ENCODE data around the gene TUBGCP3.
"Not testable (repeated sequence)": the region's sequence is repeated elsewhere in the genome, so short reads cannot be mapped to it uniquely, and the experiment has no call there.

The TUBGCP3 gene

GRCh38 chr13:112489199-112489598 lies 98.8 kb downstream of the TUBGCP3 start:
- H2AFZ ChIP-seq (ENCODE audit: low read depth) = no peak overlapping the region
- no peak overlapping the region for H3K4me2 ChIP-seq
- no peak overlapping the region for H3K9ac ChIP-seq
- no peaks in the 10 kb centered on the region for H3K36me3 ChIP-seq (ENCODE audit: insufficient read depth)
- H3K4me1 ChIP-seq (ENCODE audit: low read depth, poor library complexity, severe bottlenecking) = no peaks in the 10 kb centered on the region
- H3K4me3 ChIP-seq (IDR thresholded peaks at IDR 0.05; ENCODE audit: insufficient read depth, low read depth, low read length) = no peak overlapping the region
- H4K20me1 ChIP-seq (ENCODE audit: insufficient read depth) = no peaks in the 10 kb centered on the region
- TF ChIP-seq CTCF (conservative IDR thresholded peaks at IDR 0.05; ENCODE audit: low read depth, low read length) = no peak
- H3K27me3 ChIP-seq (ENCODE audit: insufficient read depth, low read depth) = no peaks in the 10 kb centered on the region
- no peaks in the 10 kb centered on the region for H3K79me2 ChIP-seq (ENCODE audit: insufficient read depth, low read depth)
- no peak overlapping the region for H3K27ac ChIP-seq

- H2AFZ ChIP-seq (ENCODE audit: low read depth); H3K4me2 ChIP-seq; H4K20me1 ChIP-seq (ENCODE audit: insufficient read depth); H3K4me1 ChIP-seq (ENCODE audit: low read depth, poor library complexity, severe bottlenecking); H3K27me3 ChIP-seq (ENCODE audit: insufficient read depth, low read depth); H3K27ac ChIP-seq; H3K9ac ChIP-seq; H3K79me2 ChIP-seq (ENCODE audit: insufficient read depth, low read depth); H3K4me3 ChIP-seq (IDR thresholded peaks at IDR 0.05; ENCODE audit: insufficient read depth, low read depth, low read length); H3K36me3 ChIP-seq (ENCODE audit: insufficient read depth): not testable (repeated sequence)
Observed at GRCh38 chr13:112488343-112489050, 99.5 kb downstream of the TUBGCP3 start.

DNA sequence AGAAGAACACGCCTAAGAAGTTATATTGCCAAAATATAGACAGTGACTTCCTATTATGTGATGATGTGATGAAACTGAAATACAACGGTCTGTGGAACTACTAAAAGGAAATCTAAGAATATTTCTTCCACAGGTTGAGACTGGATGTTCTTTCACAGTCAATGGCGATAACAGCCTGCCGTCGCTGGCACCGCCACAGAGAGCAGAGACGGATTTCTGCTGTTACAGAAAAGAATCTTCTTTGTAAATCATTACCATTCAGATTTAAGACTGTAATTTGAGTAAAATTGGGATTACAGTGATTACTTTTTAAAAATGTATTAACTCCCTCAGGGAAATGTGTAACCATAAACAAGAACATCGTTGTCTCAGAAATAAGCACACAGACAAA lies 100.8 kb downstream of the TUBGCP3 start:
- H3K79me2 ChIP-seq (ENCODE audit: insufficient read depth, low read depth) = no peaks in the 10 kb centered on the region
- H3K27me3 ChIP-seq (ENCODE audit: insufficient read depth, low read depth) = no peaks in the 10 kb centered on the region
- H4K20me1 ChIP-seq (ENCODE audit: insufficient read depth) = no peaks in the 10 kb centered on the region
- H3K36me3 ChIP-seq (ENCODE audit: insufficient read depth) = no peaks in the 10 kb centered on the region
- no peak for TF ChIP-seq CTCF (conservative IDR thresholded peaks at IDR 0.05; ENCODE audit: low read depth, low read length)
- H3K27ac ChIP-seq = no peak overlapping the region
- no peaks in the 10 kb centered on the region for H3K4me1 ChIP-seq (ENCODE audit: low read depth, poor library complexity, severe bottlenecking)
- no peak overlapping the region for H3K9ac ChIP-seq
- no peak overlapping the region for H3K4me3 ChIP-seq (IDR thresholded peaks at IDR 0.05; ENCODE audit: insufficient read depth, low read depth, low read length)
- no peak overlapping the region for H3K4me2 ChIP-seq
- H2AFZ ChIP-seq (ENCODE audit: low read depth) = no peak overlapping the region

GRCh38 chr13:112486386-112487126 lies 101.4 kb downstream of the TUBGCP3 start:
- no peaks in the 10 kb centered on the region for H3K79me2 ChIP-seq (ENCODE audit: insufficient read depth, low read depth)
- H2AFZ ChIP-seq (ENCODE audit: low read depth) = no peak overlapping the region
- H3K4me2 ChIP-seq = no peak overlapping the region
- H3K4me1 ChIP-seq (ENCODE audit: low read depth, poor library complexity, severe bottlenecking) = no peaks in the 10 kb centered on the region
- H3K27ac ChIP-seq = no peak overlapping the region
- no peak for TF ChIP-seq CTCF (conservative IDR thresholded peaks at IDR 0.05; ENCODE audit: low read depth, low read length)
- H4K20me1 ChIP-seq (ENCODE audit: insufficient read depth) = no peaks in the 10 kb centered on the region
- H3K4me3 ChIP-seq (IDR thresholded peaks at IDR 0.05; ENCODE audit: insufficient read depth, low read depth, low read length) = no peak overlapping the region
- H3K36me3 ChIP-seq (ENCODE audit: insufficient read depth) = no peaks in the 10 kb centered on the region
- no peaks in the 10 kb centered on the region for H3K27me3 ChIP-seq (ENCODE audit: insufficient read depth, low read depth)
- no peak overlapping the region for H3K9ac ChIP-seq

- not testable (repeated sequence) for H3K27ac ChIP-seq; H3K4me1 ChIP-seq (ENCODE audit: low read depth, poor library complexity, severe bottlenecking); H3K36me3 ChIP-seq (ENCODE audit: insufficient read depth); H3K4me3 ChIP-seq (IDR thresholded peaks at IDR 0.05; ENCODE audit: insufficient read depth, low read depth, low read length); H3K27me3 ChIP-seq (ENCODE audit: insufficient read depth, low read depth); H2AFZ ChIP-seq (ENCODE audit: low read depth); H3K79me2 ChIP-seq (ENCODE audit: insufficient read depth, low read depth); H3K9ac ChIP-seq; H3K4me2 ChIP-seq; H4K20me1 ChIP-seq (ENCODE audit: insufficient read depth)
Observed at GRCh38 chr13:112485814-112486213, 102.1 kb downstream of the TUBGCP3 start.
